GM12892 (cell line): ENCODE results near the gene SERTAD1.

Source experiments
- POLR2A ChIP-seq: IDR thresholded peaks from 2 replicates; pipeline ENCODE4 v1.6.1; 2011; ENCODE audit warnings: low read depth, low read length, control low read depth
- TAF1 ChIP-seq: IDR thresholded peaks from 2 replicates; pipeline ENCODE4 v1.6.1; 2011; ENCODE audit warnings: low read depth, mild to moderate bottlenecking, control low read depth, low read length, borderline replicate concordance

DNA sequence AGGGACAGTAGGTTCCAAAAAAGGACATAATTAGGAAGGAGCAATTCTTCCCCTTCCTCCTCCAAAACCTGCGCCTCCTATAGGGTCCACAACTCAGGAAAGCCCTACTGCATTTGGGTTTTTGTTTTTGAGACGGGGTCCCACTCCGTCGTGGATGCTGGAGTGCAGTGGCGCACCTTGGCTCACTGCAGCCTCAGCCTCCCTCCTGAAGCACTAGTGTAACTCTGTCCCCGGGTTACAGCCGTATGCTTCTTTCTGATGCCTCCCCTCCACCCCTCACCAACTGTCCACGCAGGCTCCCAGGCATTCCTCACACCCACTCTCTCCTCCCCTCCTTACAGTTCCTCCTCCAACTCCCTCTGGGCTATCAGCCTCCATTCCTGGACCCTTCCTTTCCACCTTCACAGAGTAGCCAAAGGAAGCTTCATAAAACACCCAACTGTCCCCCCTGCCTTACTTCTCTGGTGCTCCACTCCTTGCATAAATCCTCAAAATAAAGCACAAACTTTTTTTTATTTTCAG is 20.5 kb upstream of the SERTAD1 start:
- TF ChIP-seq POLR2A (no peak), TAF1 (no peak)
